SU-DHL-6 (cell line): ENCODE measurements around the gene EIF4E1B.

Experiments used
- CTCF ChIP-seq: fragments of 200-600 bp; sonication (generic); IDR thresholded peaks from one replicate; pipeline ENCODE4 v1.5.1; 2017; ENCODE audit warnings: antibody characterized with exemption, mild to moderate bottlenecking, low read length, moderate library complexity; ENCODE audit not compliant: insufficient read depth, poor library complexity, severe bottlenecking
- EZH2phosphoT487 ChIP-seq: fragments of 200-600 bp; sonication (generic), shearing (Covaris generic); conservative IDR thresholded peaks from 2 replicates; pipeline ENCODE4 v1.6.1; 2018; ENCODE audit warnings: mild to moderate bottlenecking, antibody characterized with exemption, low read length, moderate library complexity, mixed read lengths

GRCh38 chr5:176660530-176660859 is 30.0 kb downstream of the EIF4E1B start:
- no peak for TF ChIP-seq CTCF
- TF ChIP-seq EZH2phosphoT487: no peak
